ENCODE results near the gene ARV1.

The ARV1 gene

GRCh38 chr1:231049121-231049979, 70.5 kb downstream of the ARV1 start:
- no peak overlapping the region for H3K9ac ChIP-seq (ENCODE audit: low read depth, low read length)
- no peaks in the 10 kb centered on the region for H3K9me3 ChIP-seq (ENCODE audit: control insufficient read depth, insufficient read depth, low read length)
- no peaks in the 10 kb centered on the region for H3K4me1 ChIP-seq (ENCODE audit: insufficient read depth, low read length)
- H3K36me3 ChIP-seq (ENCODE audit: insufficient read depth, low read length), result no peaks in the 10 kb centered on the region
